H1 (cell line): ENCODE data around the gene SFTPB. TPM values are rescaled to one million over a fixed set of nuclear protein-coding genes. Genes with fewer than 3 reads are reported as not detected.

Experiments
- CTCF ChIA-PET: fragments of 300-600 bp; sonication (Branson Sonifier 250); formaldehyde crosslinking; loops from one replicate; lab custom pipeline; 2021; ENCODE audit not compliant: partially characterized antibody; lab: Charles Lee
- POLR2A ChIA-PET: fragments of 300-600 bp; sonication (Branson Sonifier 250); formaldehyde crosslinking; loops from one replicate; lab custom pipeline; 2021; ENCODE audit warnings: inconsistent platforms; ENCODE audit not compliant: partially characterized antibody; lab: Charles Lee
- DNase-seq, 2 experiments: peaks; one replicate each; pipeline versions ENCODE4 v3.0.0 to v3.0.0-alpha.2; 2010 to 2022; ENCODE audit warnings: low spot score in 2 of 2, low read depth in 1 of 2, mixed read lengths in 1 of 2
- FAIRE-seq: peaks from 2 replicates; lab custom pipeline; 2011; peaks lifted over from hg19 to GRCh38; lab: Jason Lieb, UNC
- H2AFZ ChIP-seq: 2 replicates; pipeline ENCODE4 v1.8.1; 2012; ENCODE audit warnings: low read length, inconsistent platforms
- H2AK5ac ChIP-seq: 2 replicates; pipeline ENCODE4 v1.6.1; 2013; ENCODE audit warnings: low read depth, low read length
- H2BK120ac ChIP-seq: replicated peaks from 2 replicates; pipeline ENCODE3; 2013; ENCODE audit warnings: low read depth, low read length, inconsistent platforms
- H2BK12ac ChIP-seq: 2 replicates; pipeline ENCODE4 v1.6.1; 2013; ENCODE audit warnings: low read depth, low read length
- H2BK15ac ChIP-seq: 2 replicates; pipeline ENCODE4 v1.6.1; 2013; ENCODE audit warnings: low read length
- H2BK20ac ChIP-seq: 2 replicates; pipeline ENCODE4 v1.6.1; 2013; ENCODE audit warnings: low read length
- H2BK5ac ChIP-seq: 2 replicates; pipeline ENCODE4 v1.6.1; 2013; ENCODE audit warnings: low read depth, low read length
- H3K14ac ChIP-seq: 2 replicates; pipeline ENCODE4 v1.6.1; 2013; ENCODE audit warnings: inconsistent platforms; ENCODE audit not compliant: insufficient read length
- H3K18ac ChIP-seq: 2 replicates; pipeline ENCODE4 v1.6.1; 2013; ENCODE audit warnings: low read length; ENCODE audit errors: extremely low read depth
- H3K23ac ChIP-seq: 2 replicates; pipeline ENCODE4 v1.6.1; 2013; ENCODE audit warnings: inconsistent platforms; ENCODE audit not compliant: insufficient read length
- H3K23me2 ChIP-seq: 2 replicates; pipeline ENCODE4 v1.6.1; 2013; ENCODE audit warnings: low read depth, low read length
- H3K27ac ChIP-seq: 2 replicates; pipeline ENCODE4 v1.6.1; 2011; ENCODE audit warnings: low read depth, low read length, inconsistent platforms
- H3K27me3 ChIP-seq, 4 experiments: replicated peaks in 1 of 4; 1 replicate in 1 of 4; 2 replicates in 3 of 4; pipeline versions ENCODE4 v1.6.1 to v1.8.1; 2011 to 2013; ENCODE audit warnings: low read length in 3 of 4, mild to moderate bottlenecking in 3 of 4, inconsistent platforms in 2 of 4, mixed read lengths in 2 of 4, moderate library complexity in 1 of 4; ENCODE audit not compliant: control insufficient read depth in 3 of 4, insufficient read depth in 3 of 4; ENCODE audit errors: extremely low read depth in 1 of 4
- H3K36me3 ChIP-seq, 4 experiments: 2 replicates each; pipeline versions ENCODE4 v1.6.1 to v1.8.1; 2011 to 2013; ENCODE audit warnings: mild to moderate bottlenecking in 4 of 4, low read length in 3 of 4, moderate library complexity in 2 of 4, control low read depth in 1 of 4, inconsistent platforms in 1 of 4; ENCODE audit not compliant: insufficient read depth in 4 of 4, control insufficient read depth in 2 of 4
- H3K4ac ChIP-seq: replicated peaks from 2 replicates; pipeline ENCODE3; 2013; ENCODE audit warnings: low read length, low read depth, mixed read lengths, inconsistent platforms; ENCODE audit not compliant: insufficient read length
- H3K4me1 ChIP-seq, 4 experiments: replicated peaks in 1 of 4; 1 replicate in 1 of 4; 2 replicates in 3 of 4; pipeline versions ENCODE4 v1.6.1 to v1.8.1; 2011 to 2013; ENCODE audit warnings: low read length in 3 of 4, inconsistent platforms in 2 of 4, mixed read lengths in 1 of 4; ENCODE audit not compliant: insufficient read depth in 4 of 4, control insufficient read depth in 3 of 4
- H3K4me2 ChIP-seq, 2 experiments: 2 replicates each; pipeline versions ENCODE4 v1.6.1 to v1.8.1; 2011 to 2013; ENCODE audit warnings: low read depth in 2 of 2, low read length in 2 of 2, control low read depth in 1 of 2, inconsistent platforms in 1 of 2, mild to moderate bottlenecking in 1 of 2; ENCODE audit not compliant: insufficient read depth in 1 of 2
- H3K4me3 ChIP-seq, 4 experiments: fragments of 200-600, 300-600 bp in 1 of 4; sonication (generic), shearing (Covaris generic), sonication (Bioruptor Twin) in 1 of 4; 2 replicates each; pipeline versions ENCODE4 v1.5.1 to v1.8.1; 2011 to 2016; ENCODE audit warnings: low read length in 4 of 4, low read depth in 3 of 4, control low read depth in 2 of 4, inconsistent platforms in 2 of 4, mild to moderate bottlenecking in 2 of 4, mixed read lengths in 1 of 4, moderate library complexity in 1 of 4; ENCODE audit not compliant: insufficient read depth in 2 of 4; ENCODE audit errors: extremely low read depth in 1 of 4
- H3K56ac ChIP-seq: replicated peaks from 2 replicates; pipeline ENCODE3; 2013; ENCODE audit warnings: low read depth, mild to moderate bottlenecking, mixed read lengths, low read length, inconsistent platforms; ENCODE audit not compliant: insufficient read length
- H3K79me1 ChIP-seq: 2 replicates; pipeline ENCODE4 v1.6.1; 2013; ENCODE audit warnings: low read depth, low read length, control low read depth
- H3K79me2 ChIP-seq, 2 experiments: 2 replicates each; pipeline versions ENCODE4 v1.6.1 to v1.8.1; 2012 to 2013; ENCODE audit warnings: low read length in 2 of 2, mild to moderate bottlenecking in 2 of 2, inconsistent platforms in 1 of 2; ENCODE audit not compliant: insufficient read depth in 2 of 2, control insufficient read depth in 1 of 2
- H3K9ac ChIP-seq, 4 experiments: replicated peaks in 1 of 4; 1 replicate in 1 of 4; 2 replicates in 3 of 4; pipeline versions ENCODE4 v1.6.1 to v1.8.1; 2011 to 2013; ENCODE audit warnings: low read depth in 3 of 4, low read length in 3 of 4, control low read depth in 2 of 4, mild to moderate bottlenecking in 2 of 4, moderate library complexity in 2 of 4, inconsistent platforms in 1 of 4; ENCODE audit errors: extremely low read depth in 1 of 4
- H3K9me3 ChIP-seq, 2 experiments: 2 replicates each; pipeline versions ENCODE4 v1.6.1 to v1.8.1; 2012 to 2013; ENCODE audit warnings: mild to moderate bottlenecking in 2 of 2, moderate library complexity in 2 of 2, control low read depth in 1 of 2, inconsistent platforms in 1 of 2, low read depth in 1 of 2, low read length in 1 of 2, mixed read lengths in 1 of 2; ENCODE audit not compliant: insufficient read depth in 2 of 2
- H4K20me1 ChIP-seq, 2 experiments: replicated peaks in 1 of 2; 2 replicates each; pipeline versions ENCODE3 to v1.8.1; 2011 to 2013; ENCODE audit warnings: inconsistent platforms in 2 of 2, low read length in 2 of 2, mild to moderate bottlenecking in 1 of 2; ENCODE audit not compliant: insufficient read depth in 2 of 2, control insufficient read depth in 1 of 2
- H4K5ac ChIP-seq: 2 replicates; pipeline ENCODE4 v1.6.1; 2013; ENCODE audit warnings: low read length, low read depth, mixed read lengths, inconsistent platforms; ENCODE audit not compliant: insufficient read length
- H4K8ac ChIP-seq: 2 replicates; pipeline ENCODE4 v1.8.0; 2013; ENCODE audit warnings: mild to moderate bottlenecking, moderate library complexity, low read length, inconsistent platforms; ENCODE audit not compliant: insufficient read depth; ENCODE audit errors: extremely low read depth
- H4K91ac ChIP-seq: replicated peaks from 2 replicates; pipeline ENCODE3; 2013; ENCODE audit warnings: low read length, mixed read lengths, inconsistent platforms; ENCODE audit not compliant: insufficient read length
- BCL11A ChIP-seq, 2 experiments: IDR thresholded peaks; one replicate each; pipeline ENCODE4 v1.6.1; 2011; ENCODE audit warnings: low read depth in 2 of 2, low read length in 2 of 2, mild to moderate bottlenecking in 2 of 2
- CEBPB ChIP-seq: IDR thresholded peaks from 2 replicates; pipeline ENCODE4 v1.6.1; 2012; ENCODE audit warnings: low read depth, low read length
- WGBS, 2 experiments: shearing (Covaris generic) in 1 of 2; methylation state at CpG; one replicate each; pipeline versions ENCODE4 v1.1.6 to v1.1.7; 2013 to 2015; ENCODE audit warnings: low lambda C conversion rate in 2 of 2, mixed read lengths in 2 of 2, inconsistent platforms in 1 of 2, low coverage in 1 of 2, missing lambda C conversion rate in 1 of 2; ENCODE audit not compliant: insufficient replicate concordance in 2 of 2, insufficient coverage in 1 of 2, insufficient read length in 1 of 2; ENCODE audit errors: extremely low coverage in 1 of 2, missing lambda C conversion rate in 1 of 2; 5-methylcytosine and 5-hydroxymethylcytosine counted together
- polyA plus RNA-seq, 7 experiments: library from polyadenylated mRNA; depleted of rRNA in 3 of 7; stranded (reverse) in 5 of 7; unstranded in 2 of 7; fragments of >200 nt in 5 of 7; fragments of 200-250 nt in 2 of 7; gene quantifications; 1 replicate in 5 of 7; 2 replicates in 1 of 7; 4 replicates in 1 of 7; pipeline versions ENCODE4 v1.2.1 to v1.2.3, GENCODE V29; 2011 to 2013; ENCODE audit warnings: missing spikeins in 2 of 7, mixed read lengths in 2 of 7
- total RNA-seq: library from RNA; stranded (reverse); fragmentation: NEBNext Ultra II Directional; extraction: Animal tissue kit (Norgen Biotek cat#: 25700); gene quantifications from 2 replicates; pipeline ENCODE4 v1.2.1, GENCODE V29; 2021

SFTPB gene
- total and polyA plus RNA-seq, 2 of the 8 experiments (the other 6 are each of a cell fraction or from before 2014, with no cell fraction given), result not detected

- Histone ChIP-seq H3K36me3 (no peaks in the 10 kb centered on the region), H3K23ac (no peak overlapping the region), H2BK5ac (peak overlapping the region; percentile 4; the same call in 1 of the 2 replicates), H3K27ac (no peak overlapping the region), H4K5ac (no peak overlapping the region), H3K14ac (no peak overlapping the region), H3K56ac (no peak overlapping the region), H2BK12ac (0 out of 2 replicates have a peak overlapping the region, but pooled peaks have one; percentile 19), H2AK5ac (no peak overlapping the region; the same call in 1 of the 2 replicates), H3K4me3 (no peak overlapping the region), H2BK120ac (no peak overlapping the region), H4K20me1 (no peaks in the 10 kb centered on the region), H3K79me1 (no peaks in the 10 kb centered on the region), H3K27me3 (no peaks in the 10 kb centered on the region; a peak in 1 of 7 replicates), H4K8ac (no peak overlapping the region), H3K4me2 (no peak overlapping the region), H2BK15ac (0 out of 2 replicates have a peak overlapping the region, but pooled peaks have one; percentile 53), H2AFZ (no peak overlapping the region), H3K18ac (no peak overlapping the region), H4K91ac (no peak overlapping the region), H3K4ac (no peak overlapping the region), H3K79me2 (no peaks in the 10 kb centered on the region), H3K9ac (no peak overlapping the region), H3K23me2 (no peaks in the 10 kb centered on the region), H2BK20ac (no peak overlapping the region), H3K9me3 (no peaks in the 10 kb centered on the region), H3K4me1 (peaks cover 0 to 7% (median 4%) of the 10 kb centered on the region in 4 experiments; a peak in 4 of 7 replicates)
- ChIA-PET CTCF (interaction anchor here (0.8 to 7.4 kb wide), 22 partner anchors 8 to 546 kb away, joined by 3 to 80 read pairs (median 6); partner anchors contain the start of gene GNLY), POLR2A (interaction anchor here (0.6 to 2.5 kb wide), 3 partner anchors 19 to 39 kb away, joined by 3 to 10 read pairs (median 3); no protein-coding TSS in a partner anchor)
- FAIRE-seq, result no peak
- peak; percentile 68; the same call in 1 of the 2 replicates for TF ChIP-seq CEBPB
- TF ChIP-seq BCL11A (IDR thresholded peaks at IDR 0.05; ENCODE audit: low read depth in 2 of 2, low read length in 2 of 2), result no peak
- WGBS, 2 experiments, result 77% methylated on average over 2 of the region's 2 CpGs; no CpG with 5 or more reads in 1 of the 2 experiments
- no peak for DNase-seq
Measured at GRCh38 chr2:85705680-85706039, 37.7 kb upstream of the SFTPB start.
